WERI-Rb-1 (cell line): ENCODE measurements around the gene AHRR.

Source experiments
- DNase-seq: peaks from one replicate; pipeline ENCODE4 v3.0.0-alpha.2; 2020
- H3K27ac ChIP-seq: fragments of 250-450 bp; sonication (Bioruptor Pico); 2 replicates; pipeline ENCODE4 v1.5.1; 2020; ENCODE audit warnings: mild to moderate bottlenecking, moderate library complexity
- H3K27me3 ChIP-seq: fragments of 250-450 bp; sonication (Bioruptor Pico); 2 replicates; pipeline ENCODE4 v1.5.1; 2021; ENCODE audit warnings: mild to moderate bottlenecking, low read depth, moderate library complexity; ENCODE audit not compliant: insufficient read depth, severe bottlenecking
- H3K36me3 ChIP-seq: fragments of 250-450 bp; sonication (Bioruptor Pico); 2 replicates; pipeline ENCODE4 v1.5.1; 2020; ENCODE audit warnings: mild to moderate bottlenecking, moderate library complexity
- H3K4me3 ChIP-seq: 2 replicates; pipeline ENCODE4 v1.5.1; 2011; ENCODE audit warnings: low read depth, mild to moderate bottlenecking, control low read depth, low read length
- H3K9me3 ChIP-seq: fragments of 250-450 bp; sonication (Bioruptor Pico); 2 replicates; pipeline ENCODE4 v1.5.1; 2021; ENCODE audit warnings: mild to moderate bottlenecking, moderate library complexity; ENCODE audit not compliant: severe bottlenecking
- TF ChIP-seq, protein P1 (sequence below): IDR thresholded peaks from 2 replicates; pipeline ENCODE4 v1.5.1; 2011; ENCODE audit warnings: low read depth, mild to moderate bottlenecking, control low read depth, inconsistent platforms, low read length

AHRR gene

DNA sequence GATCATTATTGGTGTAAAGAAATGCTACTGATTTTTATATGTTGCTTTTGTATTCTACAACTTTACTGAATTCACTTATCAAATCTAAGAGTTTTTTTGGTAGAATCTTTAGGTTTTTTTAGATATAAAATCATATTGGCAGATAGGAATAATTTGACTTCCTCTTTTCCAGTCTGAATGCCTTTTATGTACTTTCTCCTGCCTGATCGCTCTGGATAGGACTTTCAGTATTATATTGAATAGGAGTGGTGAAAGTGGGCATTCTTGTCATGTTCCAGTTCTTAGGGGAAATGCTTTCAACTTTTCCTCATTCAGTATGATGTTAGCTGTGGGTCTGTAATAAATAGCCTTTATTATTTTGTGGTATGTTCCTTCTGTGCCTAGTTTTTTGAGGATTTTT, 8.3 kb downstream of the AHRR start:
- H3K27me3 ChIP-seq, result no peaks in the 10 kb centered on the region
- no peak overlapping the region for H3K27ac ChIP-seq
- H3K36me3 ChIP-seq, result no peaks in the 10 kb centered on the region
- no peak overlapping the region for H3K4me3 ChIP-seq
- TF ChIP-seq, protein P1, sequence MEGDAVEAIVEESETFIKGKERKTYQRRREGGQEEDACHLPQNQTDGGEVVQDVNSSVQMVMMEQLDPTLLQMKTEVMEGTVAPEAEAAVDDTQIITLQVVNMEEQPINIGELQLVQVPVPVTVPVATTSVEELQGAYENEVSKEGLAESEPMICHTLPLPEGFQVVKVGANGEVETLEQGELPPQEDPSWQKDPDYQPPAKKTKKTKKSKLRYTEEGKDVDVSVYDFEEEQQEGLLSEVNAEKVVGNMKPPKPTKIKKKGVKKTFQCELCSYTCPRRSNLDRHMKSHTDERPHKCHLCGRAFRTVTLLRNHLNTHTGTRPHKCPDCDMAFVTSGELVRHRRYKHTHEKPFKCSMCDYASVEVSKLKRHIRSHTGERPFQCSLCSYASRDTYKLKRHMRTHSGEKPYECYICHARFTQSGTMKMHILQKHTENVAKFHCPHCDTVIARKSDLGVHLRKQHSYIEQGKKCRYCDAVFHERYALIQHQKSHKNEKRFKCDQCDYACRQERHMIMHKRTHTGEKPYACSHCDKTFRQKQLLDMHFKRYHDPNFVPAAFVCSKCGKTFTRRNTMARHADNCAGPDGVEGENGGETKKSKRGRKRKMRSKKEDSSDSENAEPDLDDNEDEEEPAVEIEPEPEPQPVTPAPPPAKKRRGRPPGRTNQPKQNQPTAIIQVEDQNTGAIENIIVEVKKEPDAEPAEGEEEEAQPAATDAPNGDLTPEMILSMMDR, result no peak
- no peaks in the 10 kb centered on the region for H3K9me3 ChIP-seq
- no peak for DNase-seq

DNA sequence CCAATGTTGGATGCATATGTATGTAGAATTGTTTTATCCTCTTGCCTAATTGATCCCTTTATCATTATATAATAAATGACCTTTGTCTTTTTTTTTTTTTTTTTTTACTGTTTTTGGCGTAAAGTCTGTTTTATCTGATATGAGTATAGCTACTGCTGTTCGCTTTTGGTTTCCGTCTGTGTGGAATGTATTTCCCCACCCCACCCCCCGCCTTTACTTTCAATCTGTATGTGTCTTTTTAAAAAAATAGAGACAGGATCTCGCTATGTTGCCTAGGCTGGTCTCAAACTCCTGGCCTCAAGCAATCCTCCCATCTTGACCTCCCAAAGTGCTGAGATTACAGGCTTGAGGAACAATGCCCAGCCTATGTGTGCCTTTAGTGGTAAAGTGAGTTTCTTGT, 11.3 kb downstream of the AHRR start:
- no peak overlapping the region for H3K27ac ChIP-seq
- TF ChIP-seq, protein P1, result no peak
- no peaks in the 10 kb centered on the region for H3K27me3 ChIP-seq
- no peak for DNase-seq
- no peaks in the 10 kb centered on the region for H3K36me3 ChIP-seq
- H3K4me3 ChIP-seq, result no peak overlapping the region
- H3K9me3 ChIP-seq, result no peaks in the 10 kb centered on the region

DNA sequence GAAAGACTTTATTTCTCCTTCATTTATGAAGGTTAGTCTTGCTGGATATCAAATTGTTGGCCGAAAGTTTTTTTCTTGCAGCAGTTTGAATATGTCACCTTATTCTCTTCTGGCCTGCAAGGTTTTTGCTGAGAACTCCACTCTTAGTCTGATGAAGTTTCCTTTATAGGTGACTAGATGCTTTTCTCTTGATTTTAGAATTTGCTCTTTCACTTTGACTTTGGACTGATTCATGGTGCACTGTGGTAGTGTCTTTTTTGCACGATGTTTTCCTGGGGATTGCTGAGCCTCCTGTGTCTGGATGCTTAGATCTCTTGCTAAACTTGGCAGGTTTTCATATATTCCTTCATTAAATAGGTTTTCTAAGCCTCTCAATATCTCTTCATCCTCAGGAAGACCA, 12.4 kb downstream of the AHRR start:
- no peaks in the 10 kb centered on the region for H3K36me3 ChIP-seq
- H3K4me3 ChIP-seq, result no peak overlapping the region
- no peak for DNase-seq
- no peak overlapping the region for H3K27ac ChIP-seq
- TF ChIP-seq, protein P1, result no peak
- H3K27me3 ChIP-seq, result no peaks in the 10 kb centered on the region
- no peaks in the 10 kb centered on the region for H3K9me3 ChIP-seq

DNA sequence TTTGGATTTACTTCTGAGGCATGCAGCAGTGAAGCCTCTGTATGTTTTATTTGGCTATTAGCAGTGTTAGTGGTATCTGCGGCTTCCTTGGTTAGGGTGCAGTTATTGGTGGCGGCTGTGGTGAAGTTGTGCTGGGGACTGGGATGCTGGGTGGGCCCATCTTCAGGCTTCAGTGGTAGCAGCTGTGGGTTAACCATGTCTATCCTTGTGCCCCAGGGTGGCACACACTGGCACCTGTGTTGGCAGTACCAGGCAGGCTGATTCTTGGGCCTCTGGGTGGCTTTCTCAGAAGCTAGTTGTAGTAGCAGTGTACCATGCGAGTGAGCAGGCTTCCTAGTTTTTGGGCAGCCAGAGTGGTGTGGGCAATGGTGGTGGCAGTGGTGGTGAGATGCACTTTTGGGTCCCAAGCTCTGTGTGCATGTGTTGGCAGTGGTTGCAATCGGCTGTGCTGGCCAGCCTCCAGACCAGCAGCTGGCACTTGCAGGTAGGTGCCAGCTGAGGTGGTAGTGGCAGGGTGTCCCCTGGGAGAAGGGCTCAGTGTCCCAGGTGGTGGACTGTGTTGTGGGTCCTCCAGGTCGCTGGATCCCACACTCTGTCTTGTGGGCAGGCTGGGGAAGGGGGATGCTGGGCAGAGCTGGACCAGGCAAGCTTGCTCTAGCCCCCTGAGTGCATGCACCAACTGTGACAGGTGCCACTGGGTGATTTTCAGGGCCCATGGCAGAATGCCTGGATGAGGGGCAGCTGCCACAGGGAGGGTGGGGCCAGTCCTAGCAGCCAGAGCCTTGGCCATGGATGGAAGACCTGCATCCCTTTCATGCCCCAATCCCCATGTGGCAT, 13.6 kb downstream of the AHRR start:
- Histone ChIP-seq H3K27ac (no peak overlapping the region), H3K9me3 (no peaks in the 10 kb centered on the region), H3K4me3 (no peak overlapping the region), H3K27me3 (no peaks in the 10 kb centered on the region), H3K36me3 (no peaks in the 10 kb centered on the region)
- TF ChIP-seq, protein P1, result no peak
- DNase-seq, result no peak

DNA sequence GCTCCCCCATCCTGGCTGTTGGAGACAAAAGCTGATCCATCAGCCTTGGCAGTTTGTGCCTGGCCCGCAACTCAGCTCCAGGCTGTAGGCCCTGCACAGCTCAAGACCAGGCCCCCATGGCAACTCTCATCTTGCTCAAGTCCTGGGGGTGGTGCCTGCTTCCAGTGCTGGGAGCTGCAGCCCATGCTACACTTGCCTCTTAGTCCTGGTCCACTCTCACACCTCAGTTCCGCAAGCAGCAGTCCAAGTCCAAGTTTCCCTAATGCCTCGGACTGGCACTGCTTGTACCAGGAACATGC, 14.2 kb downstream of the AHRR start:
- Histone ChIP-seq H3K27me3 (no peaks in the 10 kb centered on the region), H3K27ac (no peak overlapping the region), H3K9me3 (no peaks in the 10 kb centered on the region), H3K36me3 (no peaks in the 10 kb centered on the region), H3K4me3 (no peak overlapping the region)
- TF ChIP-seq, protein P1, result no peak
- DNase-seq, result no peak
